Measurements from ENCODE around the gene TEC. TPM values are rescaled to one million over a fixed set of nuclear protein-coding genes. Genes with fewer than 3 reads are reported as not detected.

Gene TEC
- total and polyA plus RNA-seq, 4 experiments from 2014 or later = 0.87 to 4.2 (median 2.3) TPM

GRCh38 chr4:48149827-48150370, 119.7 kb downstream of the TEC start:
- H3K4me3 ChIP-seq (ENCODE audit: low read length in 2 of 2) = no peak overlapping the region
- H3K36me3 ChIP-seq (ENCODE audit: insufficient read depth, low read length) = no peaks in the 10 kb centered on the region
- DNase-seq = no peak
- Mint-ChIP-seq H3K4me1 (no peaks in the 10 kb centered on the region), H3K9me3 (peaks cover 0 to 23% (median 19%) of the 10 kb centered on the region in 8 donors), H3K27me3 (no peaks in the 10 kb centered on the region), H3K4me3 (no peak overlapping the region), H3K27ac (no peak overlapping the region), H3K36me3 (peaks cover 8 to 17% of the 10 kb centered on the region in 2 donors)
- ChIA-PET POLR2A (ENCODE audit: partially characterized antibody) (no interaction called here), CTCF (ENCODE audit: partially characterized antibody) (interaction anchor here (0.7 to 1.0 kb wide), 2 partner anchors 10 to 22 kb away, joined by 4 read pairs; no protein-coding TSS in a partner anchor)
- H3K4me1 ChIP-seq (ENCODE audit: insufficient read depth, low read length) = no peaks in the 10 kb centered on the region
- H3K9me3 ChIP-seq (ENCODE audit: control insufficient read depth in 1 of 2, low read length in 2 of 2) = peaks cover 0 to 9% of the 10 kb centered on the region in 2 donors
- intact Hi-C loops (cut with micrococcal nuclease) = no loop called here
- H3K27ac ChIP-seq (ENCODE audit: low read depth, low read length) = no peak overlapping the region
- H3K27me3 ChIP-seq (ENCODE audit: insufficient read depth, low read length) = no peaks in the 10 kb centered on the region

- no peak overlapping the region for H3K27ac ChIP-seq (ENCODE audit: low read depth, low read length)
- intact Hi-C loops (cut with micrococcal nuclease) = no loop called here
- H3K27me3 ChIP-seq (ENCODE audit: insufficient read depth, low read length) = no peaks in the 10 kb centered on the region
- no peaks in the 10 kb centered on the region for H3K4me1 ChIP-seq (ENCODE audit: insufficient read depth, low read length)
- Mint-ChIP-seq H3K27ac (no peak overlapping the region), H3K4me1 (no peaks in the 10 kb centered on the region), H3K27me3 (no peaks in the 10 kb centered on the region), H3K9me3 (peaks cover 0 to 2% (median under 1%) of the 10 kb centered on the region in 8 donors), H3K36me3 (peaks cover under 1 to 5% of the 10 kb centered on the region in 2 donors), H3K4me3 (no peak overlapping the region)
- H3K36me3 ChIP-seq (ENCODE audit: insufficient read depth, low read length) = no peaks in the 10 kb centered on the region
- ChIA-PET POLR2A (ENCODE audit: partially characterized antibody) (no interaction called here), CTCF (ENCODE audit: partially characterized antibody) (interaction anchor here (1.5 to 1.6 kb wide), 2 partner anchors 20 to 39 kb away, joined by 4 to 5 read pairs; no protein-coding TSS in a partner anchor)
- no peaks in the 10 kb centered on the region for H3K9me3 ChIP-seq (ENCODE audit: control insufficient read depth in 1 of 2, low read length in 2 of 2)
- H3K4me3 ChIP-seq (ENCODE audit: low read length in 2 of 2) = no peak overlapping the region
- no peak for DNase-seq
These were observed 122.0 kb downstream of the TEC start for GRCh38 chr4:48147621-48148020.

DNA sequence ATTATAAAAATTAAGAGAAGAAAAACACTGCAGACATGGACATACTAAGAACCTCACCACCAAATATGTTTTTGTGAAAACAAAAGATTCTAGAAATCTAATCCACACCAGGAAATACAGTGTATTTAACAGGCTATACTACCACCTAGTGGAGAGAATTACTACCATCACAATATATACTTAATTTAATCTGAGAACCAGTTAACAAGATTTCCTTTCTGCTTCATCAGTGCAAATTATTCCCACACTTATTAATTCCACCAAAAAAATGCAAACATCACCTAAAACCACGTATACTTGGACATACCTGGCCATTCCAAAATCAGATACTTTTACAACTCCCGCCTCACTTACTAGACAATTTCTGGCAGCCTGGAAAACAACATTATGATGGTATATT, 128.6 kb downstream of the TEC start:
- intact Hi-C loops (cut with micrococcal nuclease) = loop anchor here (1.0 to 2.0 kb wide), 6 partner anchors 14 to 215 kb away; no protein-coding TSS in a partner anchor
- Histone ChIP-seq H3K27ac (ENCODE audit: low read depth, low read length) (no peak overlapping the region), H3K4me3 (ENCODE audit: low read length in 2 of 2) (no peak overlapping the region), H3K4me1 (ENCODE audit: insufficient read depth, low read length) (peaks cover 46% of the 10 kb centered on the region), H3K27me3 (ENCODE audit: insufficient read depth, low read length) (no peaks in the 10 kb centered on the region), H3K9me3 (ENCODE audit: control insufficient read depth in 1 of 2, low read length in 2 of 2) (no peaks in the 10 kb centered on the region), H3K36me3 (ENCODE audit: insufficient read depth, low read length) (no peaks in the 10 kb centered on the region)
- CTCF ChIA-PET (ENCODE audit: partially characterized antibody) = interaction anchor here (0.6 to 10.0 kb wide), 9 partner anchors 9 to 106 kb away, joined by 3 to 313 read pairs (median 4); no protein-coding TSS in a partner anchor
- H3K27me3 Mint-ChIP-seq = no peaks in the 10 kb centered on the region
- POLR2A ChIA-PET (ENCODE audit: partially characterized antibody) = interaction anchor here (7.7 kb wide), 1 partner anchor 12 kb away, joined by 145 read pairs; no protein-coding TSS in a partner anchor
- H3K4me1 Mint-ChIP-seq = peaks cover 42 to 52% (median 46%) of the 10 kb centered on the region in 4 donors
- no peaks in the 10 kb centered on the region for H3K9me3 Mint-ChIP-seq
- no peak overlapping the region for H3K27ac Mint-ChIP-seq
- no peaks in the 10 kb centered on the region for H3K36me3 Mint-ChIP-seq
- H3K4me3 Mint-ChIP-seq = no peak overlapping the region
- DNase-seq = peak in 4 of 5 donors; percentile 52 to 60 (median 54)

- Mint-ChIP-seq H3K9me3 (peaks cover 0 to 1% (median 0%) of the 10 kb centered on the region in 8 donors), H3K27me3 (no peaks in the 10 kb centered on the region), H3K4me3 (peak overlapping the region in 7 of 8 donors; percentile 58 to 83 (median 76)), H3K27ac (peak overlapping the region; percentile 78 to 98 (median 90)), H3K4me1 (peaks cover 51 to 65% (median 57%) of the 10 kb centered on the region in 4 donors), H3K36me3 (no peaks in the 10 kb centered on the region)
- Histone ChIP-seq H3K27ac (ENCODE audit: low read depth, low read length) (peak overlapping the region; percentile 59), H3K4me1 (ENCODE audit: insufficient read depth, low read length) (peaks cover 60% of the 10 kb centered on the region), H3K9me3 (ENCODE audit: control insufficient read depth in 1 of 2, low read length in 2 of 2) (no peaks in the 10 kb centered on the region), H3K36me3 (ENCODE audit: insufficient read depth, low read length) (no peaks in the 10 kb centered on the region), H3K27me3 (ENCODE audit: insufficient read depth, low read length) (no peaks in the 10 kb centered on the region), H3K4me3 (ENCODE audit: low read length in 2 of 2) (no peak overlapping the region)
- peak in 3 of 5 donors; percentile 15 to 47 (median 19) for DNase-seq
- ChIA-PET CTCF (ENCODE audit: partially characterized antibody) (interaction anchor here (1.0 to 10.0 kb wide), 11 partner anchors 10 to 225 kb away, joined by 3 to 313 read pairs (median 4); partner anchors contain the start of gene NFXL1), POLR2A (ENCODE audit: partially characterized antibody) (interaction anchor here (0.8 to 7.7 kb wide), 4 partner anchors 10 to 96 kb away, joined by 3 to 145 read pairs (median 8); no protein-coding TSS in a partner anchor)
- intact Hi-C loops (cut with micrococcal nuclease) = loop anchor here (2.0 to 10.0 kb wide), 4 partner anchors 53 to 675 kb away; partner anchors contain the start of genes COMMD8, FRYL and NFXL1
These were observed 129.9 kb downstream of the TEC start for GRCh38 chr4:48139691-48140090.

- Histone ChIP-seq H3K36me3 (ENCODE audit: insufficient read depth, low read length) (no peaks in the 10 kb centered on the region), H3K4me1 (ENCODE audit: insufficient read depth, low read length) (peaks cover 66% of the 10 kb centered on the region), H3K27me3 (ENCODE audit: insufficient read depth, low read length) (no peaks in the 10 kb centered on the region), H3K4me3 (ENCODE audit: low read length in 2 of 2) (peak overlapping the region in 1 of 2 donors; percentile 7), H3K27ac (ENCODE audit: low read depth, low read length) (peak overlapping the region; percentile 59), H3K9me3 (ENCODE audit: control insufficient read depth in 1 of 2, low read length in 2 of 2) (no peaks in the 10 kb centered on the region)
- intact Hi-C loops (cut with micrococcal nuclease) = loop anchor here (5.0 to 10.0 kb wide), 3 partner anchors 227 to 674 kb away; partner anchors contain the start of genes COMMD8, FRYL and NFXL1
- Mint-ChIP-seq H3K9me3 (peaks cover 0 to 1% (median 0%) of the 10 kb centered on the region in 8 donors), H3K27me3 (no peaks in the 10 kb centered on the region), H3K4me1 (peaks cover 59 to 73% (median 64%) of the 10 kb centered on the region in 4 donors), H3K4me3 (peak overlapping the region; percentile 58 to 83 (median 76)), H3K36me3 (peaks cover 0 to under 1% of the 10 kb centered on the region in 2 donors), H3K27ac (peak overlapping the region; percentile 78 to 98 (median 90))
- DNase-seq = peak; percentile 66 to 77 (median 74)
- POLR2A ChIA-PET (ENCODE audit: partially characterized antibody) = interaction anchor here (0.8 to 7.7 kb wide), 6 partner anchors 10 to 225 kb away, joined by 3 to 145 read pairs (median 6); partner anchors contain the start of gene NFXL1
- CTCF ChIA-PET (ENCODE audit: partially characterized antibody) = interaction anchor here (1.0 to 10.0 kb wide), 12 partner anchors 12 to 224 kb away, joined by 3 to 313 read pairs (median 4); partner anchors contain the start of gene NFXL1
These were observed 130.7 kb downstream of the TEC start for GRCh38 chr4:48138936-48139335.

DNA sequence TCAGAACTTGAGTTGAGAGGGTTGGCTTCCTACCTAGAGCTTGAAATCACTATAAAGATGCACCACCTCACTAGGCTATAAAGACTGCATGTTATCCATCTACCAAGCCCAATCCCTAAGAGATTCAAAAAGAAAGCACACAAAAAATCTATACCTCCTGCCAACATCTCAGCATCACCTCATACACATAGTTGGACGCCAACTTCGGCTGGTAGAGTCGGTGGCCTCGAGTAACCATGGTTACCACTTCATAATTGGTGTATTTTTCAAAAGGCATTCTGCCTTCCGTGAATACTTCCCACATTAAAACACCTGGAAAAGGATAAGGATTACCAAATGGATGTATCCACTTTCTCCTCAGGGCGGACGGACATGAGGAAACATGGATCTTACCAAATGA, 131.1 kb downstream of the TEC start:
- H3K27me3 ChIP-seq (ENCODE audit: insufficient read depth, low read length) = no peaks in the 10 kb centered on the region
- peak overlapping the region in 1 of 2 donors; percentile 7 for H3K4me3 ChIP-seq (ENCODE audit: low read length in 2 of 2)
- H3K4me1 Mint-ChIP-seq = peaks cover 59 to 75% (median 67%) of the 10 kb centered on the region in 4 donors
- peaks cover 0 to 5% of the 10 kb centered on the region in 2 donors for H3K36me3 Mint-ChIP-seq
- intact Hi-C loops (cut with micrococcal nuclease) = loop anchor here (5.0 to 10.0 kb wide), 3 partner anchors 226 to 674 kb away; partner anchors contain the start of genes COMMD8, FRYL and NFXL1
- CTCF ChIA-PET (ENCODE audit: partially characterized antibody) = interaction anchor here (1.1 to 10.0 kb wide), 9 partner anchors 11 to 224 kb away, joined by 3 to 313 read pairs (median 5); partner anchors contain the start of gene NFXL1
- POLR2A ChIA-PET (ENCODE audit: partially characterized antibody) = interaction anchor here (0.8 to 7.7 kb wide), 6 partner anchors 9 to 224 kb away, joined by 3 to 145 read pairs (median 6); partner anchors contain the start of gene NFXL1
- no peaks in the 10 kb centered on the region for H3K9me3 ChIP-seq (ENCODE audit: control insufficient read depth in 1 of 2, low read length in 2 of 2)
- peak in 1 of 5 donors; percentile 17 for DNase-seq
- peak overlapping the region; percentile 58 to 83 (median 76) for H3K4me3 Mint-ChIP-seq
- H3K27ac ChIP-seq (ENCODE audit: low read depth, low read length) = peak overlapping the region; percentile 59
- H3K27ac Mint-ChIP-seq = peak overlapping the region; percentile 78 to 98 (median 90)
- peaks cover 66% of the 10 kb centered on the region for H3K4me1 ChIP-seq (ENCODE audit: insufficient read depth, low read length)
- H3K27me3 Mint-ChIP-seq = no peaks in the 10 kb centered on the region
- no peaks in the 10 kb centered on the region for H3K36me3 ChIP-seq (ENCODE audit: insufficient read depth, low read length)
- peaks cover 0 to 1% (median 0%) of the 10 kb centered on the region in 8 donors for H3K9me3 Mint-ChIP-seq

All from CD4-positive, alpha-beta memory T cell (primary cell).